ENCODE measurements around the gene GABARAP. TPM values are rescaled to one million over a fixed set of nuclear protein-coding genes. Genes with fewer than 3 reads are reported as not detected.

The GABARAP gene
- total RNA-seq (2012; rRNA removed) = 70.8 and 77.8 TPM in 2 replicates
- 702 and 780 TPM in 2 replicates for polyA plus RNA-seq (2012; rRNA removed)
- 264 and 350 TPM in 2 replicates for polyA plus RNA-seq (2012; cell fraction: cytosol; rRNA removed)
- polyA plus RNA-seq (2012; cell fraction: nucleus; rRNA removed; ENCODE audit: low replicate concordance) = 43.9 and 256 TPM in 2 replicates
- percentile 73 among the genes with signal in this experiment for Bru-seq, nascent RNA
- percentile 77 among the genes with signal in this experiment for BruChase-seq, experiment 1, labeled RNA remaining after a 6-hour chase
- BruChase-seq, experiment 2, labeled RNA remaining after a 2-hour chase = percentile 66 among the genes with signal in this experiment
- long read RNA-seq, transcript GABARAP-204 (3 exons, 837 nt) = minor isoform, 8 of 147 reads
- long read RNA-seq, transcript GABARAP-201 (4 exons, 1,634 nt) = major isoform, 136 of 147 reads
- long read RNA-seq, partial matches to known transcripts = 0 of 147 reads
- long read RNA-seq, other reads (novel, unspliced or antisense) = 2 of 147 reads

- Histone ChIP-seq H2BK15ac (ENCODE audit: low read depth, low read length) (peak within 1 kb of the TSS; percentile 93; the same call in 1 of the 3 replicates), H2BK5ac (ENCODE audit: low read depth, low read length, poor library complexity, severe bottlenecking) (peak within 1 kb of the TSS; percentile 98), H4K20me1 (ENCODE audit: insufficient read depth, low read length) (peaks cover 13% of the 10 kb centered on the region), H2BK120ac (ENCODE audit: low read depth, low read length) (peak within 1 kb of the TSS; percentile 97), H4K91ac (ENCODE audit: insufficient read depth, low read depth, low read length) (peak within 1 kb of the TSS; percentile 98), H3K79me1 (ENCODE audit: low read depth in 1 of 2, low read length in 2 of 2) (peaks cover 13 to 52% of the 10 kb centered on the region in 2 experiments), H3K4me1 (ENCODE audit: control insufficient read depth, insufficient read depth, low read length) (peaks cover 8% of the 10 kb centered on the region), H4K5ac (ENCODE audit: low read depth, low read length) (peak within 1 kb of the TSS; percentile 98), H3K18ac (ENCODE audit: low read depth, low read length) (peak within 1 kb of the TSS; percentile 99), H2BK20ac (ENCODE audit: low read depth, low read length) (peak within 1 kb of the TSS; percentile 75), H3K4me2 (ENCODE audit: low read depth, low read length) (peak within 1 kb of the TSS; percentile 95), H3K23ac (ENCODE audit: low read depth, low read length) (peak within 1 kb of the TSS; percentile 99), H3K14ac (replicated peaks; ENCODE audit: low read depth, low read length) (peak within 1 kb of the TSS; percentile 100), H3K27ac (ENCODE audit: insufficient read depth, low read length) (peak within 1 kb of the TSS; percentile 95), H3K56ac (ENCODE audit: extremely low read depth, insufficient read depth, low read length) (peak within 1 kb of the TSS; percentile 99), H2AK9ac (replicated peaks; ENCODE audit: low read depth, low read length, poor library complexity) (peak within 1 kb of the TSS; percentile 100), H3K9me1 (ENCODE audit: insufficient read depth, low read length) (0 out of 2 replicates have a peak, but pooled peaks cover 2% of the 10 kb centered on the region), H3K27me3 (ENCODE audit: control insufficient read depth, insufficient read depth, low read length) (no peaks in the 10 kb centered on the region), H4K8ac (ENCODE audit: low read depth in 2 of 2, low read length in 2 of 2) (peak within 1 kb of the TSS; percentile 80 to 100), H3K9ac (ENCODE audit: low read depth, low read length) (peak within 1 kb of the TSS; percentile 98), H3K4ac (ENCODE audit: low read depth, low read length) (peak within 1 kb of the TSS; percentile 99), H3K4me3 (ENCODE audit: insufficient read depth, low read depth, low read length) (peak within 1 kb of the TSS; percentile 90), H2AFZ (replicated peaks; ENCODE audit: low read length, poor library complexity) (peak within 1 kb of the TSS; percentile 90), H2AK5ac (ENCODE audit: low read depth, low read length) (peak within 1 kb of the TSS; percentile 96), H3K9me3 (ENCODE audit: control insufficient read depth, insufficient read depth, low read length) (no peaks in the 10 kb centered on the region), H3K36me3 (ENCODE audit: control insufficient read depth, insufficient read depth, low read length) (peaks cover 28% of the 10 kb centered on the region)
- CTCF ChIA-PET = interaction anchor here (0.6 kb wide), 1 partner anchor 127 kb away, joined by 4 read pairs; the partner anchor contains the start of gene ASGR2
- ATAC-seq (ENCODE audit: low read depth) (peak; percentile 54), DNase-seq (peak; percentile 90)
- dilution Hi-C loops (cut with HindIII; ENCODE audit: low sequenced_read_pairs, unreplicated experiment) = no loop called here
- peak; percentile 63 for TF ChIP-seq USF2 (IDR thresholded peaks at IDR 0.05; ENCODE audit: low read depth, low read length)
- peak; percentile 82; the same call in 1 of the 2 replicates for TF ChIP-seq POLR2A (IDR thresholded peaks at IDR 0.05; ENCODE audit: low read depth, low read length)
- peak; percentile 88 for TF ChIP-seq MAZ (IDR thresholded peaks at IDR 0.05; ENCODE audit: borderline replicate concordance, low read depth, low read length)
- 0 out of 2 replicates have a peak, but pooled peaks have one; percentile 21 for TF ChIP-seq ELK1 (IDR thresholded peaks at IDR 0.05; ENCODE audit: borderline replicate concordance, low read depth, low read length)
- TF ChIP-seq FOS (IDR thresholded peaks at IDR 0.05; ENCODE audit: low read depth, low read length) = peak; percentile 5; the same call in 1 of the 2 replicates
- TF ChIP-seq CTCF (conservative IDR thresholded peaks at IDR 0.05; ENCODE audit: low read depth, low read length) = no peak
- TF ChIP-seq RCOR1 (IDR thresholded peaks at IDR 0.05; ENCODE audit: insufficient replicate concordance, low read length) = no peak
- 0 out of 2 replicates have a peak, but pooled peaks have one; percentile 53 for TF ChIP-seq BHLHE40 (IDR thresholded peaks at IDR 0.05; ENCODE audit: low read depth, low read length)
- intact Hi-C loops (cut with micrococcal nuclease) = no loop called here
- POLR2A ChIA-PET (ENCODE audit: unreplicated experiment) = interaction anchor here (0.5 to 1.4 kb wide), 3 partner anchors 9 to 64 kb away, joined by 3 to 7 read pairs (median 4); partner anchors contain the start of gene CTDNEP1
- in situ Hi-C loops (cut with MboI; ENCODE audit: low sequenced_read_pairs) = loop anchor here (25.0 kb wide), 1 partner anchor 920 kb away; the partner anchor contains the start of genes PER1 and VAMP2
- BruUV-seq (replicated peaks) = no TSS peak
- 1% methylated on average over 14 of the region's 62 CpGs; no CpG with 5 or more reads in 1 of the 2 experiments for WGBS, 2 experiments (ENCODE audit: extremely low coverage in 2 of 2, insufficient read length in 1 of 2)
Observed at GRCh38 chr17:7241783-7242716, at the start of gene GABARAP. GABARAP (minus strand) TSS chr17:7242449; CDS start chr17:7242330, 119 bp downstream.

Data from IMR-90 (cell line).